HG02885 (cell line): ENCODE results near the gene SARM1.

ENCODE experiments used
- ATAC-seq: cut with Tn5 transposase; IDR thresholded peaks from one replicate; pipeline ENCODE4 v1.9.1; 2021; ENCODE audit warnings: mild to moderate bottlenecking; ENCODE audit not compliant: unreplicated experiment, poor library complexity

SARM1 gene

GRCh38 chr17:28391401-28391800 lies 19.9 kb downstream of the SARM1 start:
- no peak for ATAC-seq

GRCh38 chr17:28392491-28392890 lies 21.0 kb downstream of the SARM1 start:
- ATAC-seq, result no peak

- no peak for ATAC-seq
Observed at GRCh38 chr17:28394337-28395116, 23.0 kb downstream of the SARM1 start.

- no peak for ATAC-seq
Observed at GRCh38 chr17:28395426-28395825, 23.9 kb downstream of the SARM1 start.

GRCh38 chr17:28395968-28396367 lies 24.5 kb downstream of the SARM1 start:
- no peak for ATAC-seq

GRCh38 chr17:28396635-28397239 lies 25.2 kb downstream of the SARM1 start:
- no peak for ATAC-seq

- ATAC-seq, result no peak
Observed at GRCh38 chr17:28397275-28397674, 25.8 kb downstream of the SARM1 start.

- ATAC-seq, result no peak
Observed at GRCh38 chr17:28397687-28398279, 26.3 kb downstream of the SARM1 start.

- ATAC-seq, result no peak
Observed at GRCh38 chr17:28398280-28398981, 26.9 kb downstream of the SARM1 start.

- no peak for ATAC-seq
Observed at GRCh38 chr17:28399808-28400207, 28.3 kb downstream of the SARM1 start.

- ATAC-seq, result no peak
Observed at GRCh38 chr17:28402224-28402630, 30.7 kb downstream of the SARM1 start.

- ATAC-seq, result no peak
Observed at GRCh38 chr17:28402844-28403243, 31.4 kb downstream of the SARM1 start.

GRCh38 chr17:28404007-28404406 lies 32.5 kb downstream of the SARM1 start:
- no peak for ATAC-seq

GRCh38 chr17:28404461-28404811 lies 32.9 kb downstream of the SARM1 start:
- no peak for ATAC-seq

- no peak for ATAC-seq
Observed at GRCh38 chr17:28404812-28405570, 33.5 kb downstream of the SARM1 start.

GRCh38 chr17:28405632-28406472 lies 34.4 kb downstream of the SARM1 start, which contains the start of gene SLC46A1:
SLC46A1 (minus strand) TSS chr17:28406212; CDS start chr17:28406114, 98 bp downstream.
- peak; percentile 80 for ATAC-seq

GRCh38 chr17:28406473-28406814 lies 35.0 kb downstream of the SARM1 start:
- ATAC-seq, result peak; percentile 11

- no peak for ATAC-seq
Observed at GRCh38 chr17:28407130-28407973, 35.9 kb downstream of the SARM1 start.

- ATAC-seq, result no peak
Observed at GRCh38 chr17:28407974-28408306, 36.4 kb downstream of the SARM1 start.
